Stimulated activated naive CD4-positive, alpha-beta T cell treated with Interleukin-2 at 50 U/mL for 16 hours (primary cell): ENCODE measurements around the gene USP10.
"Not testable (repeated sequence)": the region's sequence is repeated elsewhere in the genome, so short reads cannot be mapped to it uniquely, and the experiment has no call there.

Experiments
- DNase-seq: peaks from one replicate; lab custom pipeline; 2025; lab: John Stamatoyannopoulos, UW

The USP10 gene

GRCh38 chr16:84673561-84673960 lies 26.2 kb upstream of the USP10 start:
- no peak for DNase-seq

DNA sequence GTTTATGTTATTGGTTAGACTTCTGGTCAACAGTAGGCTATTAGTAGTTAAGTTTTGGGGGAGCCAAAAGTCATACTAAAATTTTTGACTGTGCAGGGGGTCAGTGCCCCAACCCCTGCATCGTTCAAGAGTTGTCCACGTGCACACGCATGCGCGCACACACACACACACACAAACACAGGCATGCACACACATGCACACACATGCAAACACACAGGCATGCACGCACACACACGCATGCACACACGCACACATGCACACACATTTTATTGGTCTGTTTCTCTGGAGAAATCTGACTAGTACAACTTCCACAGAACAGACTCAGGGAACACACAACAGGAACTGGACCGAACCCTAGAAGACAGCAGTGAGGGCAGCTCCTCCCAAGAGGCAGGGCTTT lies 24.4 kb upstream of the USP10 start:
- no peak for DNase-seq

- DNase-seq, result no peak
These were observed 23.9 kb upstream of the USP10 start for GRCh38 chr16:84675884-84676283.

DNA sequence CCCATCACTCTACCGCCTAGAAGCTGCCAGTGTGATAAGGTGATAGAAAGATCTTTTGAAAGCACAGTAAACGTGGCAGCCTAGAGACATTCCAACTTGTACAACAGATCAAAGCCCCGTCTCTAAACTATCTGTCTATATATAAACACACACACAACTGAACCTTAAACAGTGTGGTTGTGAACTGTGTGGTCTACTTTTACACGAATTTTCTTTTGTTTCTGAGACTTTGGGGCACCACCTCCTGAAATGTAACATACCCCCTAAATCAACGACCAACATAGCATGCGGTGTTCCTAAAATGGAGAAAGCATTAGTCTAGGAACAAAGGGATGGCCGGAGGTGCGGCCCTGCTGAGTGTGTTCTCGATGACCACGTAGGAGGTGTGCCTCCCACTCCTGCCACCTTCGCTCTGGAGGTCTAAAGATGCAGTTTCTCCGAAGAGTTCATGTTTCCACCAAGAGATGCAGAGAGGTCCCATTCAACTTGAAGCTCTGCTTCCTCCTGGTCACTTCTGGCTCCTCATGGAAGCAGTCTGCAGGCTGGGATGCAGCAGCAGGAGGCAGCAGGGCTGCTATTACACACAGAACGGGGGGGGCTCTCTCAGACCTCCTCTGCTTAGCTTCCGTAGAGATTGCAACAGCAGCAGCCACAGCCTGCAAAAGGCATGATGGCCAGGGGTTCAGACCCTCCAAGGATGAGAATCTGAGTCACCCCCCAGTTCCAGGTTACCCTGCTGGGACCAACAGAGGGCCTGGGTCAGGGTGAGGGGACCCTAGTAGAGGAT lies 22.6 kb upstream of the USP10 start:
- DNase-seq, result no peak

- no peak for DNase-seq
These were observed 22.0 kb upstream of the USP10 start for GRCh38 chr16:84677849-84678248.

DNA sequence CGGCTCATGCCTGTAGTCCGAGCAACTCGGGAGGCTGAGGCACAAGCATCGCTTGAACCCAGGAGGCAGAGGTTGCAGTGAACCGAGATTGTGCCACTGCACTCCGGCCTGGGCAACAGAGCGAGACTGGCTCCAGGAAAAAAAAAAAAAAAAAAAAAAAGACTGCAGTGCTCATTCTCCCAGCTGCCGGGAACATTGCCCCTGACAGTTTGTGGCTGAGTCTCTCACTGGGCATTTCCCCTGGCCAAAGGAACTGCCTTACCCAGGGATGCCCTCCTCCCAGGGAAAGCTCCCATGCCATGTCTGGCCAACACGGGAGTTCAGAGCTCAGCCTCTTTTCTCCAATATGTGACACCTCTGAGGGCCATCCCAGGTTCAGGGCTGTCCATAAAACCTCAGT lies 21.3 kb upstream of the USP10 start:
- DNase-seq, result no peak

- no peak for DNase-seq
These were observed 19.5 kb upstream of the USP10 start for GRCh38 chr16:84680165-84680842.

DNA sequence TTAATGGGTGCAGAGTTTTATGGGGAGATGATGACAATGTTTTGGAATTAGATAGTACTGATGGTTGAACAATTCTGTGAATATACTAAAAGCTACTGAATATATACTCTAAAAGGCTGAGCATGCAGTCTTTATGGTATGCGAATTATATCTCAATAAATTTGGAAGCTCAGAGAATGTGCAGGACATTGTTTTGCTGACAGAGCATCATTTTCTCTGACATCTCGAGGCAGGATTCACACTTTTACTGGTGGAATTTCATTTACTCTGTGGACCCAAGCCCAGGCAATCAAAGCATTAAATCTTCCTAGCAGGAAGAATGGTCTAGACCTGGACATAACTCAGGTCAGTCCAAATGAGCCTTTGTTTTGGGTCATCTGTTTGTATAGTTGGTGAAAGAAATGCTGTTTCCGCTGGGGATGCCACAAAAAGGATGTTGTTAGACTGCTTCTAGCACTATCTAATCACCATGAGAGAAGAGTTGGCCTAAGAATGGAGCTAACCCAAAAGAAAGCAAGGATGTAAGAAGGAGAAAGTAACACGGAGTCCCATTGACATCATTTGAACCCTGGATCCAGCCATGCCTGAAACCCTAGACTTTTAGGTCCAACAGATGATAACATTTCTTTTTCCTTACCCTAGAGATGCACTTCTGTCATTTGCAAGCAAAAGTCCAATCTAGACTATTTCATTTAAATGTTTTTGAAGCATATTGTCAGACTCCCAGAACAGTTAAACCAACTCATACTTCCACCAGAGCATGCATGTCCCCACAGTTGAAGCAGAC lies 18.8 kb upstream of the USP10 start:
- no peak for DNase-seq

DNA sequence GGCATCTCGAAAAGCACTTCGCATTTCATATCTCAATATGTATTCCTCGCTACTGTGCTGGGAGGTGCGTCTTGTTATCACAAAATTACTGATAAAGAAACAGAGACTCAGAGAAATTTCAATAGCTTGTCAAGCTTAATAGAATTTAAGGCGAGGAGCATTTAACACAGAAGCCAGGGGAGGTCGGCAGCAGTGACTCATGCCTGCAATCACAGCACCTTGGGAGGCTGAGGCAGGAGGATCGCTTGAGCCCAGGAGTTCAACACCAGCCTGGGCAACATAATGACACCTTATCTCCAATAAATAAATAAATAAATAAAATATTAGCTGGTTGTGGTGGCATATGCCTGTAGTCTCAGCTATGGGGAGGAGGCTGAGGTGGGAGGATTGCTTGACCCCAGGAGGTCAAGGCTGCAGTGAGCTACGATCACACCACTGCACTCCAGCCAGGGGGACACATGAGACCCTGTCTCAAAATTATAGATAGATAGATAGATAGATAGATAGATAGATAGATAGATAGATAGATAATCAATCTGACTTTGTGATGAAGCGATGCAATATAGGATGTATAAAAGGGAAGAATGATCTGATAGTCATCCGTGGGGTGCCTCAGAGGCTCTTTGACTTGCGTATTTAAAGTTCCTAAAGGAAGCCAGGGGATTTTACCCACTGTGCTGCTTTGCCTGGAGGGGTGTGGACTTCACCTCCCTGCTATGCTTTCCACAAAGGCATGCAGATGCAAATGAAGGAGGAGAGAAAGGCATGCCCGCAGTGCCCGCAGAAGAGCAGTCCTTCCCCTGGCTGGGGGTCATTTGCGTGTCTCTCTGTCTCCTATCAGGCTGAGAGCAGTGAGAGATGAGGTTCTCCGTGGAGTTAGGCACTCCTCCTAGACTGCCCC lies 15.9 kb upstream of the USP10 start:
- DNase-seq, result no peak

DNA sequence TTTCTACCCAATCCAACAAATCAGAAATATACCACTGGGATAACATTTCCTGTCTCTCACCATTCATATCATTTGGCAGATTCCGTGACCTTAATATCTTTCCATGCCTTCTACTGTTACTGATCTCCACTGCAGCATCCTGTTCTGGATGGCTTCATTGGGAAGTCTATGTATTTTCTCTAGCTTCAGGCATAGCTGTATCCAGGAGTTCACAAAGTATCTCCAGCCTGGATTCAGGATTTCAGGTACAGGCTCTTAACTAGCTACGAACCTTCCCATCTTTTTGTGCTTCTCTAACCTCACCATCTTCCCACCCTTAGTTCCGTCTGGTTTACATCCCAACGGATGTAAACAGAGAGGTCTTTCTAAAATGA lies 15.2 kb upstream of the USP10 start:
- DNase-seq, result no peak

DNA sequence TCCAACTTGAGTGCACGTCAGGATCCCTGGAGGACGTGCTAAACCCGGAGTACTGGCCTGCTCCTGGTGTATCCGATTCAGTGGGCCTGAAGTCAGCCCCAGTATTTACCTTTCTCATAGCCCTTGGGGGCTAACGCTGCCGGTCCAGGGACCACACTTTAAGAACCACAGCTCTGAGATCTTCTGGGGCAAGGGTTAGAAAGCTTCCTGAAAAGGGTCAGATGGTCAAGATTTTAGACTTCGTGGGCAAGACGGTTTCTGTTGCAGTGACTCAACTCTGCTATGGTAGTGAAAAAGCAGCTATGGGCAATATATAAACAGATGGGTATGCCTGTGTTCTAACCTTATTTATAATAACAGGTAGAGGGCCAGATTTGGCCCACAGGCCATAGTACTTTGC lies 14.6 kb upstream of the USP10 start:
- no peak for DNase-seq

- no peak for DNase-seq
These were observed 13.0 kb upstream of the USP10 start for GRCh38 chr16:84686707-84687298.

- DNase-seq, result no peak
These were observed 12.1 kb upstream of the USP10 start for GRCh38 chr16:84687715-84688114.

- DNase-seq, result not testable (repeated sequence)
These were observed 11.6 kb upstream of the USP10 start for GRCh38 chr16:84688163-84688562.

- DNase-seq, result no peak
These were observed 10.7 kb upstream of the USP10 start for GRCh38 chr16:84689111-84689510.

DNA sequence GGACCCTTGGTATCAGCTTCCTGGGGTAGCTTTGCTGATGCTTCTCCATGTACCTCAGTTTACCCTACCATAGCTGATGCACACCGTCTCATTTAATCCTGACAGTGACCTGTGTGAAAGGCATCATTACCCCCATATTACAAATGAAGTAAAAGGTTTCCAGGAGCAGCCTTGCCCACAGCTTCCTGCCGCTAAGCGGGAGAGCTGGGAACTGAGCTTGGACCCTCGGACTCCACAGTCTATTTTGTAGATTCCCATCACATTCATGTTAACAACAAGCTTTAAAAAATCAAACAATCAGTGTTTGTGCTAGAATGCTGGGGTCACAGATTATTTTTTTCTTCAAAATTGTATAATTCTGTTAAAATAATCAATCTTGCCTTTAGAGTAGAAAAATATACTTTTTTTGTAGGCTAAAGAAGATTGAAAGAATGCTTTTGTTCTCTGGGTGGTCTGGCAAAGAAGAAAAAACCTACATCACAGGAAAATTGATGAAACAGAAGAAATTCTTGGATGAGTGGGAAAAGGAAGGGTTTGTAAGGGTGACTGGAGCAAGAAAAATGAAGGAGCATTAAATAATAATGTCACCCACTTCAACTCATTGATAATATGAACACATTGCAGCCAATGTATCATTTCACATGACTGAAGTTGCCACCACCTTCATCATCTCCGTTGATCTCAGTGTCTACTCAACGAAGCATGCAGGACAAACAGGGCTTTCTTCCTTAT lies 9.5 kb upstream of the USP10 start:
- no peak for DNase-seq

- DNase-seq, result no peak
These were observed 7.2 kb upstream of the USP10 start for GRCh38 chr16:84692451-84693214.

GRCh38 chr16:84693869-84694268 lies 5.9 kb upstream of the USP10 start:
- not testable (repeated sequence) for DNase-seq

- DNase-seq, result no peak
These were observed 4.8 kb upstream of the USP10 start for GRCh38 chr16:84694980-84695379.

DNA sequence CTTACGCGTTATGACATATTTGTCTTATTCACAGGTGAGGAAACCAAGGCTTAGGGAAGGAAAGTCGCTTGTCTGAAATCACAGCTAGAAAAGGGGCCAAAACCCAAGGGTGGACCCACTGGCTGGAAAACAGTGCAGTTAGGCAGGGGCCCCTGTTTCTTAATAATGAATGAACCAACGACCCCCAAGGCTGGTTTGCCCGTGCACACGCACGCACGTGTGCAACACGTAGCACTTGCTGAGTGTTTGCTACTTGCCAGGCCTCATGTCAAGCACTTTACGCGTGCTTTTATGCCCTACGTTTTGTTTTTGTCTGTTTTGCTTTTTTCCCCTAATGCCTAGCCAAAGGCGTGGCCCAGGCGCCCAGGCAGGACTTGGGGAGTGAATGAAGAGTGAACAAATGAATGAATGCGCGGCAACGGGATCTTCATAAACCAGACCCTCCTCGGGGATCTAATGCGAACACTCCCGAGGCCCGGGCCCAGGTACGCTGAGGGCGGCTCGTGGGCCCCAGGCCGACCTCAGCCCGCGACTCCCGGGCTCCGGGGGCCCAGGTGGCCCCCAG lies 571 bp upstream of the USP10 start:
- DNase-seq, result no peak
